Memory B cell (primary cell): Measurements from ENCODE around the gene ROMO1.
A peak's percentile ranks its signal among the peaks of the same experiment; 100 is the strongest.

Experiments
- ATAC-seq: fragments of 150-1000 bp; cut with Tn5 transposase; 2 replicates; pipeline ENCODE4 v1.10.0; 2021; ENCODE audit warnings: low read depth, mild to moderate bottlenecking, moderate library complexity
- DNase-seq, 2 donors: peaks; one replicate each; pipeline ENCODE4 v3.0.0; 2022; ENCODE audit warnings: low spot score in 2 of 2
- H3K27ac Mint-ChIP-seq: one replicate; pipeline ENCODE4 v1.8.0; 2022; ENCODE audit warnings: mild to moderate bottlenecking, moderate library complexity, mixed read lengths
- H3K27me3 Mint-ChIP-seq: one replicate; pipeline ENCODE4 v1.8.0; 2022; ENCODE audit warnings: mixed read lengths
- H3K36me3 Mint-ChIP-seq: one replicate; pipeline ENCODE4 v1.8.0; 2022; ENCODE audit warnings: mild to moderate bottlenecking, mixed read lengths
- H3K4me1 Mint-ChIP-seq: one replicate; pipeline ENCODE4 v1.8.0; 2022; ENCODE audit warnings: mixed read lengths
- H3K4me3 Mint-ChIP-seq: one replicate; pipeline ENCODE4 v1.8.0; 2022; ENCODE audit warnings: mild to moderate bottlenecking, moderate library complexity, mixed read lengths
- H3K9me3 Mint-ChIP-seq: one replicate; pipeline ENCODE4 v1.8.0; 2022; ENCODE audit warnings: mixed read lengths

The ROMO1 gene

DNA sequence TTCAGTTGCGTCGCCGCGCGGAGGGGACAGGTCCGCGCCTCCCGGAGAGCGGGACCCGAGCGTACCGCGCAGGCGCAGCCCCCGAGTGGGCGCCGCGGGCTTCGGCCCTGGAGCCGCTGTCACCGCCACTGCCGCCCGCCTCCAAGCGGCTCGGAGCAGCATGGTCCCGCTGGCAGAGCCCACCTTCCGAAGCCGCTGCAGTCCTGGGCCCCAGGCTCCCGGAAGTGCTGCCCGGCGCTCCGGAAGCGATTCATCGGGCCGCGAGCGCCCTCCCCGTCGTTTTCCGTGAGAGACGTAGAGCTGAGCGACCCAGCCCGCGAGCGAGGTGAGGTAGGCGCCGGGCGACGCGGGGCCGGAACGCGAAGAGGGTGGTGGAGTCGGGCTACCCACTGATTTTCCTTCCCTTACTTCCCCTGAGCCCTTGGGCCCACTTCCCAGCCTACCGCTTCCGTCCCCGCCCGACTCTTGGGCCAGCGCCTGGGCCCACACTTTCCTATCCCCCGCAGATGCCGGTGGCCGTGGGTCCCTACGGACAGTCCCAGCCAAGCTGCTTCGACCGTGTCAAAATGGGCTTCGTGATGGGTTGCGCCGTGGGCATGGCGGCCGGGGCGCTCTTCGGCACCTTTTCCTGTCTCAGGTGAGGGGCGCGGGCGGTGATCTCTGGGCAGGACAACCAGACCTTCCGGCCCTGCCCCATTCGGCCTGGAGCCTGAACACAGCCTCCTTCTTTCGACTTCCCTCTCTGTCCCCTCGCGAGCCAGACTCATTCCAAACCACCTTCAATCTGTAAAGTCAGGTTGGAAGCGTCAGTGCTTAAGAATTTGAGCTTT is at the start of gene ROMO1, which contains the start of gene NFS1:
Gene ROMO1, plus strand, starts transcription at position 279 of the 830 bp plus-strand sequence. Its CDS starts 228 bp downstream, at position 507.
Gene NFS1, minus strand, starts transcription at position 226 of the 830 bp plus-strand sequence. Its CDS starts 64 bp downstream, at position 162.
- Mint-ChIP-seq H3K4me1 (peaks cover 18% of the 10 kb centered on the region), H3K27me3 (no peaks in the 10 kb centered on the region), H3K4me3 (peak within 1 kb of the TSS; percentile 95), H3K36me3 (peaks cover 10% of the 10 kb centered on the region), H3K9me3 (no peaks in the 10 kb centered on the region), H3K27ac (peak within 1 kb of the TSS; percentile 92)
- peak; percentile 91 for ATAC-seq
- peak; percentile 74 to 79 for DNase-seq

GRCh38 chr20:35650632-35651031 is 48.6 kb upstream of the ROMO1 start:
- peaks cover 1% of the 10 kb centered on the region for H3K36me3 Mint-ChIP-seq
- H3K27ac Mint-ChIP-seq, result no peak overlapping the region
- ATAC-seq, result no peak
- peaks cover 15% of the 10 kb centered on the region for H3K4me1 Mint-ChIP-seq
- no peaks in the 10 kb centered on the region for H3K9me3 Mint-ChIP-seq
- H3K27me3 Mint-ChIP-seq, result no peaks in the 10 kb centered on the region
- H3K4me3 Mint-ChIP-seq, result no peak overlapping the region
- DNase-seq, result no peak

DNA sequence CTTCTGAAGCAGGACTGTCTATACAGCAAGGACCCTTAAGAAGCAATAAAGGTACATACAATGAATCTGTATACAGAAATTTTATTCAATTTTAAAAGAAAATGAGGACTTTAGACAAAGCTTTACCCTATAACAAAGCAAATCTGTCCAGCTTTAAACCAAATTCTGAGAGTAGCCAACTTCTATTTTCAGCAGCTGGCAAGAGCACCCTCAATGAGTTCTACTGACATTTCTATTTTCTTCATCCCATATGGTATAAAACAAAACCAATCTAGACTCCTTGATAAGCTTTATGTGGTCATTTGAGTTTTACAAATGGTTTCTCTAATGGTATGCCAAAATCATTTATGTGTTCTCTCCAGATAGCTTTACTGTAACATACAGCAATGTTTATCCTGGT is 47.2 kb upstream of the ROMO1 start:
- Mint-ChIP-seq H3K4me3 (no peak overlapping the region), H3K27ac (no peak overlapping the region), H3K9me3 (no peaks in the 10 kb centered on the region), H3K27me3 (no peaks in the 10 kb centered on the region), H3K4me1 (peaks cover 7% of the 10 kb centered on the region), H3K36me3 (peaks cover 1% of the 10 kb centered on the region)
- no peak for ATAC-seq
- no peak for DNase-seq

DNA sequence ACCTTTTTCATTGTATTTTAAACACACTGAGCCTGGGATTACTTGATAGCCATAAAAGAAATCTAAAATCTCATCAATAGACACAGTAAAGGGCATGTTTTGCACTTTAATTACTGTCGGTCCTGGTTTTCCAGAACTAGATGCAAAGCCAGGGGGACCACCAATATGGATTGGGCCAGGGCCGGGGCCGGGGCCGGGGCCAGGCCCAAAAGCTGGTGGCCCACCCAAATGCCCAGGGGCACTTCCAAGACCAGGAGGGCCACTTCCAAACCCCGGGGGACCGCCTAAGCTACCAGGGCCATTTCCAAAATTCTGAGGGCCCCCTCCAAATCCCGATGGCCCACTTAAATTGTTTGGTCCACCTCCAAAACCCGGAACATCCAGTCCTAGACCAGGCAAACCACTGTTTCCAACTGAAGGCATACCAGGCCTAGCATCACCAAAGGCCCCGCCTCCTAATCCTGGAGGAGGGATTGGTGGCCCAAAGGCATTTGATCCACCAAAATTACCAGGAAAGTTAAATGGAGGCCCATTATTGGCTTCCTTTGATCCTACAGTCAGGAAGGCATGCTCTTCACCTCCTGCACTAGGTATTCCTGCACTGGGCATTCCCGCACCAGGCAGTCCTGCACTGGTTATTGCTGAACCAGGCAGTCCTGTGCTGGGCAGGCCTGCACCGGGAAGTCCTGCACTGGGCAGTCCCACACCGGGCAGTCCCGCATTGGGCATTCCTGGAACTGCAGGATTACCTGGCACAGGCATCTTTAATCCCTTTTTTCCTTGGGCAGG is 46.4 kb upstream of the ROMO1 start:
- DNase-seq (no peak), ATAC-seq (no peak)
- Mint-ChIP-seq H3K27ac (no peak overlapping the region), H3K4me1 (peaks cover 11% of the 10 kb centered on the region), H3K4me3 (no peak overlapping the region), H3K36me3 (peaks cover 5% of the 10 kb centered on the region), H3K9me3 (no peaks in the 10 kb centered on the region), H3K27me3 (no peaks in the 10 kb centered on the region)

DNA sequence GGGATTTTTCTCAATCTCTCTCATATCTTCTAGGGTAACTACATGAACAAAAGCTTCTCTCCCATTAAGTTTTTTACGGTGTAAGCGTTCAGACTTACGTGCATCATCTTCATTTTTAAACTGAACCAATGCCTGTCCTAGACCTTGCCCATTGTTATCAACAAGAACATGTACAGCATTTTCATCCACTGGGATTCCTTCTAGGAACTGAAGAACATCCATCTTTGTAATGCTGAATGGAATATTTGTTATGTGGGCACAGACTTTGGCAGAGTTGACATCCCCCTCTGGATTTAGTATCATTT is 45.8 kb upstream of the ROMO1 start:
- Mint-ChIP-seq H3K27me3 (no peaks in the 10 kb centered on the region), H3K4me3 (no peak overlapping the region), H3K27ac (no peak overlapping the region), H3K4me1 (peaks cover 11% of the 10 kb centered on the region), H3K36me3 (peaks cover 3% of the 10 kb centered on the region), H3K9me3 (no peaks in the 10 kb centered on the region)
- no peak for DNase-seq
- ATAC-seq, result no peak

- no peak overlapping the region for H3K27ac Mint-ChIP-seq
- no peaks in the 10 kb centered on the region for H3K9me3 Mint-ChIP-seq
- no peak for DNase-seq
- peaks cover 3% of the 10 kb centered on the region for H3K36me3 Mint-ChIP-seq
- H3K27me3 Mint-ChIP-seq, result no peaks in the 10 kb centered on the region
- H3K4me3 Mint-ChIP-seq, result no peak overlapping the region
- ATAC-seq, result no peak
- H3K4me1 Mint-ChIP-seq, result peaks cover 15% of the 10 kb centered on the region
Observed at GRCh38 chr20:35653893-35654292, 45.3 kb upstream of the ROMO1 start.

- Mint-ChIP-seq H3K4me3 (no peak overlapping the region), H3K9me3 (no peaks in the 10 kb centered on the region), H3K4me1 (peaks cover 18% of the 10 kb centered on the region), H3K27me3 (no peaks in the 10 kb centered on the region), H3K27ac (no peak overlapping the region), H3K36me3 (peaks cover 3% of the 10 kb centered on the region)
- ATAC-seq (no peak), DNase-seq (no peak)
Observed at GRCh38 chr20:35654415-35654814, 44.8 kb upstream of the ROMO1 start.

GRCh38 chr20:35657271-35657670 is 41.9 kb upstream of the ROMO1 start:
- peaks cover 3% of the 10 kb centered on the region for H3K36me3 Mint-ChIP-seq
- H3K27ac Mint-ChIP-seq, result peak overlapping the region; percentile 82
- no peak for DNase-seq
- H3K27me3 Mint-ChIP-seq, result no peaks in the 10 kb centered on the region
- H3K4me3 Mint-ChIP-seq, result no peak overlapping the region
- peaks cover 27% of the 10 kb centered on the region for H3K4me1 Mint-ChIP-seq
- no peaks in the 10 kb centered on the region for H3K9me3 Mint-ChIP-seq
- ATAC-seq, result peak; percentile 29

DNA sequence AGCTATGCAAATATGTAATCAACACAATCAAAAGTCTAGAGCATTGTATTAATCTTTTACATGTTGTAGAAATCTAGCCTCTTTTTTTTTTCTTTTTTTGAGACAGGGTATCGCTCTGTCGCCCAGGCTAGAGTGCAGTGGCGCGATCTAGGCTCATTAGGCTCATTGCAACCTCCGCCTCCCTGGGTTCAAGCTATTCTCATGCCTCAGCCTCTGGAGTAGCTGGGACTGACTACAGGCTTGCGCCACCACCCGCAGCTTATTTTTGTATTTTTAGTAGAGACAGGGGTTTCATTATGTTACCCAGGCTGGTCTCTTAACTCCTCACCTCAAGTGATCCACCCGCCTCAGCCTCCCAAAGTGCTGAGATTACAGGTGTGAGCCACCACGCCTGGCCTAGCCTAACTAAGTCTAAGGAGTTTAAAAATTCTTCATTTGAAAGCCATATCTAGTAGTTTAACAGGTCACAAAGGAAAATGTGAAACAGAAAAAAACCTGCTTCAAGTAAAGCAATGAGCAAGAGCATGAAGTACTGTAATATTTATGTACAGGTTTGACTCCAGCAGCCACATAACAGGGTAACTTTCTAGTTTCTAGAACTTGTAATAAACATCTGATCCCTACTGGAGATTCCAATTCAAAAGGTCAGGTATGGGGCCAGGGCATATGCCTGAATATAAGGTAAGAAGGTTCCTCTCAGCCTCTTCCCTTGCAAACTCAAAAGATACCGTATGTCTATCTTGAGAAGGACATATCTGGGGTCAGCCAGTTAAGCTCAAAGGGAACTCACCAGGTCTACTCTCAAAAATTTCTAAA is 38.9 kb upstream of the ROMO1 start:
- Mint-ChIP-seq H3K27ac (peak overlapping the region; percentile 74), H3K9me3 (no peaks in the 10 kb centered on the region), H3K4me1 (peaks cover 42% of the 10 kb centered on the region), H3K27me3 (no peaks in the 10 kb centered on the region), H3K4me3 (peak overlapping the region; percentile 18), H3K36me3 (peaks cover 3% of the 10 kb centered on the region)
- DNase-seq, result no peak
- no peak for ATAC-seq

GRCh38 chr20:35661053-35661452 is 38.2 kb upstream of the ROMO1 start:
- peak overlapping the region; percentile 3 for H3K4me3 Mint-ChIP-seq
- H3K27me3 Mint-ChIP-seq, result no peaks in the 10 kb centered on the region
- peaks cover 3% of the 10 kb centered on the region for H3K36me3 Mint-ChIP-seq
- no peak for DNase-seq
- no peaks in the 10 kb centered on the region for H3K9me3 Mint-ChIP-seq
- H3K27ac Mint-ChIP-seq, result peak overlapping the region; percentile 74
- ATAC-seq, result no peak
- peaks cover 42% of the 10 kb centered on the region for H3K4me1 Mint-ChIP-seq

DNA sequence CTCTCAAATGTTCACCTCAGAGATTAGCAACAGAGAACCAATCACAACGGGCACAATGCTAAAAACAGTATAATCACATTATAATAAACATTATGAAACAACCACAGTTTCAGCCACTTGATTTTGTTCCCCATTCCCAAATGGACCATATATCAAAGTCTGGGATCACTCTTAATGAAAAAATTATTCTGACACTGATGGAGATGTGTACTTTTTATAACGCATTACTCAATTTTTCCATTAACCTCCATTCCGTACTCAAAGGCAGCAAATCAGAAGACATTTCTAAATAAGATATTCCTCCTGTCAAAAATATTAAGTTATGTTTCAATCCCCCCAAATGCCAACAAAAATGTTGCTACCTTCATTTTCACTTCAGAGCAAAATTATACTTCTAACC is 37.3 kb upstream of the ROMO1 start:
- H3K27me3 Mint-ChIP-seq, result no peaks in the 10 kb centered on the region
- H3K27ac Mint-ChIP-seq, result peak overlapping the region; percentile 40
- H3K36me3 Mint-ChIP-seq, result peaks cover 3% of the 10 kb centered on the region
- DNase-seq (no peak), ATAC-seq (no peak)
- H3K9me3 Mint-ChIP-seq, result no peaks in the 10 kb centered on the region
- H3K4me1 Mint-ChIP-seq, result peaks cover 42% of the 10 kb centered on the region
- peak overlapping the region; percentile 92 for H3K4me3 Mint-ChIP-seq

GRCh38 chr20:35662551-35662950 is 36.7 kb upstream of the ROMO1 start:
- H3K27ac Mint-ChIP-seq, result peak overlapping the region; percentile 99
- peaks cover 38% of the 10 kb centered on the region for H3K4me1 Mint-ChIP-seq
- DNase-seq (no peak), ATAC-seq (no peak)
- H3K4me3 Mint-ChIP-seq, result peak overlapping the region; percentile 92
- no peaks in the 10 kb centered on the region for H3K9me3 Mint-ChIP-seq
- H3K27me3 Mint-ChIP-seq, result no peaks in the 10 kb centered on the region
- H3K36me3 Mint-ChIP-seq, result no peaks in the 10 kb centered on the region

DNA sequence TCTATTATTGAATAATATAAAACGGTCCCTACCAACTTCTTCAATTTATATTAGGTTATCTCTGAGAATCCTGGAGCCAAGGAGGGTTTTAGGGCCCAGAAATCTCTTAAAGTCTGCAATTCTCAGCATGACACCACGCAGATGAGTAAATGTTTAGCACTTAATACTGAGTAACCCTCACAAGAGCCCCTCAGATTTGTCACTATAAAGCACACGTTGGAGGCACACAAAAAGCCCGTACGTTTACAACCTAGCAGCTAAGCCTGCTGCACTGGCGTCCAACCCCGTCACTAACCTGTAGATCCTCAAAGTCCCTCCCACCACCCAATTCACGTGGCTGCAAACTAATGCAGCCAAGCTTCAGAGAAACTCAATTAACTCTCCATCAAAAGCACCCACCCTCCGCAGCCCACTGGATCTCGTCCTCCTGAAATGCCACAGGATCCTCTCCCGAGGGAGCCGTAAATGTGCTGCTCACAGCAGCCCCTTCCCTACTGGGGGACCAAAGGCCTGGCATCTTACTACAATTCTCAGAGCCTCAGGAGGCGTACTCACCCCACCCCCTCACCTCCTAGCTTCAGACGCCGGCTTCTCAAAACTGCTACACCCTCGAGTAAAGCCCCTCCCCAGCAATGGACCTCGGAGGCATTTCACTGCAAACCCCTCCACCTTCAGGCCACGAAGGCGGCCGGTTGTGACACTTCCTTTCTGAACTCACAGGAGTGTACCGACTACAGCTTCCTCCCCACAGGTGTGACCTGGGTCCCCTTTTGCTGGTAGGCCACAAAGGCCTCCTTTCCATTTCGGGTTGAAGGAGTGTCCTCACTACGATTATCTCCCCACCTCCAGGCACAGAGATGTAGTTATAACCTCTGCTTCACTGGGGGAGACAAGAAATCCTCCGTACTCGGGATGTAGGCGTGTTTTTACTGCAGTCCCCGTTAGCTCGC is 35.4 kb upstream of the ROMO1 start:
- peak overlapping the region; percentile 92 for H3K4me3 Mint-ChIP-seq
- peaks cover 2% of the 10 kb centered on the region for H3K36me3 Mint-ChIP-seq
- H3K9me3 Mint-ChIP-seq, result no peaks in the 10 kb centered on the region
- ATAC-seq (peak; percentile 55), DNase-seq (peak in 1 of 2 donors; percentile 59)
- peak overlapping the region; percentile 99 for H3K27ac Mint-ChIP-seq
- H3K27me3 Mint-ChIP-seq, result no peaks in the 10 kb centered on the region
- peaks cover 35% of the 10 kb centered on the region for H3K4me1 Mint-ChIP-seq
